Fibroblast of lung (primary cell): Measurements from ENCODE around the gene STK32A.

Source experiments
- EZH2 ChIP-seq: IDR thresholded peaks from 2 replicates; pipeline ENCODE4 v1.5.1; 2012; ENCODE audit warnings: low read length, control low read depth, mild to moderate bottlenecking; ENCODE audit errors: missing control alignments
- TF ChIP-seq, protein P1 (sequence below), 2 donors: IDR thresholded peaks in 1 of 2; conservative IDR thresholded peaks in 1 of 2; 1 replicate in 1 of 2; 2 replicates in 1 of 2; pipeline ENCODE4 v1.5.1; 2011 to 2012; ENCODE audit warnings: low read length in 2 of 2, control low read depth in 1 of 2, inconsistent platforms in 1 of 2, low read depth in 1 of 2, mild to moderate bottlenecking in 1 of 2

DNA sequence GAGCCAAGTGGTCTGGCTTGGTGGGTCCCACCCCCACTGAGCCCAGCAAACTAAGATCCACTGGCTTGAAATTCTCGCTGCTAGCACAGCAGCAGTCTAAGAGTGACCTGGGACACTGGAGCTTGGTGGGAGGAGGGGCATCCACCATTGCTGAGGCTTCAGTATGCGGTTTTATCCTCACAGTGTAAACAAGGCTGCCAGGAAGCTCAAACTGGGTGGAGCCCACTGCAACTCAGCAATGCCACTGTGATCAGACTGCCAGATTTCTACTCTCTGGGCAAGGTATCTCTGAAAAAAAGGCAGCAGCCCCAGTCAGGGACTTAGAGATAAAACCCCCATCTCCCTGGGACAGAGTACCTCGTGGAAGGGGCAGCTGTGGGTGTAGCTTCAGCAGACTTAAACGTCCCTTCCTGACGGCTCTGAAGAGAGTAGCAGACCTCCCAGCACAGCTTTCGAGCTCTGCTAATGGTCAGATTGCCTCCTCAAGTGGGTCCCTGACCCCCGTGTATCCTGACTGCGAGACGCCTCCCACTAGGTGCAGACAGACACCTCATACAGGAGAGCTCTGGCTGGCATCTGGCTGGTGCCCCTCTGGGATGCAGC is 18.2 kb upstream of the STK32A start:
- TF ChIP-seq, protein P1, sequence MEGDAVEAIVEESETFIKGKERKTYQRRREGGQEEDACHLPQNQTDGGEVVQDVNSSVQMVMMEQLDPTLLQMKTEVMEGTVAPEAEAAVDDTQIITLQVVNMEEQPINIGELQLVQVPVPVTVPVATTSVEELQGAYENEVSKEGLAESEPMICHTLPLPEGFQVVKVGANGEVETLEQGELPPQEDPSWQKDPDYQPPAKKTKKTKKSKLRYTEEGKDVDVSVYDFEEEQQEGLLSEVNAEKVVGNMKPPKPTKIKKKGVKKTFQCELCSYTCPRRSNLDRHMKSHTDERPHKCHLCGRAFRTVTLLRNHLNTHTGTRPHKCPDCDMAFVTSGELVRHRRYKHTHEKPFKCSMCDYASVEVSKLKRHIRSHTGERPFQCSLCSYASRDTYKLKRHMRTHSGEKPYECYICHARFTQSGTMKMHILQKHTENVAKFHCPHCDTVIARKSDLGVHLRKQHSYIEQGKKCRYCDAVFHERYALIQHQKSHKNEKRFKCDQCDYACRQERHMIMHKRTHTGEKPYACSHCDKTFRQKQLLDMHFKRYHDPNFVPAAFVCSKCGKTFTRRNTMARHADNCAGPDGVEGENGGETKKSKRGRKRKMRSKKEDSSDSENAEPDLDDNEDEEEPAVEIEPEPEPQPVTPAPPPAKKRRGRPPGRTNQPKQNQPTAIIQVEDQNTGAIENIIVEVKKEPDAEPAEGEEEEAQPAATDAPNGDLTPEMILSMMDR (conservative IDR thresholded peaks at IDR 0.05 in 1 of 2, IDR thresholded peaks at IDR 0.05 in 1 of 2; ENCODE audit: low read depth in 1 of 2, low read length in 2 of 2) = no peak
- no peak for TF ChIP-seq EZH2
